ENCODE data around the gene PCDH9.

PCDH9 gene

DNA sequence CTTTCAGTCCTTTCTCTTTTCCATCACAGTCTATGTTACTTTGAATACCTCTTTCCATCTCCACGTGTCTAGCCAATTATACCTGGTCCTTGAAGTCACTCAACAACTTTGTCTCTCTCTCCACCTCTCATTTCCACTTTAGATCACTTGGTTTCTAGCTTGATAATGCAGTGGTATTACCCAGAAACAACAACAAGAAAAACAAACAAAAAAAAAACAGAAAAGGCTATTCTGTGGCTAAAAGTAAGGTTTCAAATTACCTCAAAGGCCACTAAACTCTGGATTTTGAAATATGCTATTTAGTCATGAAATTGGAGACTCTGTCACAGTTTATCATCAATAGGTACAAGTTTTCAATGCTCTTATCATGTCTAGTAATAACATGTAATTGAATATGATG is 184.8 kb downstream of the PCDH9 start:
- in situ Hi-C loops (cut with MboI; ENCODE audit: low sequenced_read_pairs) = no loop called here

DNA sequence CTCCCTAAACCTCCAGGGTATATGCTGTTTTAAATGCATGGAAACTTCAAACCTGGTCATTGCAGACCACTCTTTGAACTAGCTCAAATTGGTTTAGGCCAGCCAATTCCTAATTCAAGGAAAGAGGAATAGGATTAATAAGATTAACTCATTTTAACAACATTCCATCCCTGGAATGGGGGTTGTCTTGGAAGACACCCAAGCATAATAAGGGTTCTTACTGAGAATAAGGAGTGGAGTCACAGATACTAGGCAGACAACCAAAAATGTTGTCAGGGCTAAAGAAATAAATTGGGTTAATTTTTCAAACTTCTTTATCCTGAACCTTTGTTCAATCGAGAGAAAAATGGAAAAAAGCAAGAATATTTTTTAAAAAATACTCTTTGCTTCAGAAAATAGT is 186.2 kb downstream of the PCDH9 start:
- in situ Hi-C loops (cut with MboI; ENCODE audit: low sequenced_read_pairs) = no loop called here

DNA sequence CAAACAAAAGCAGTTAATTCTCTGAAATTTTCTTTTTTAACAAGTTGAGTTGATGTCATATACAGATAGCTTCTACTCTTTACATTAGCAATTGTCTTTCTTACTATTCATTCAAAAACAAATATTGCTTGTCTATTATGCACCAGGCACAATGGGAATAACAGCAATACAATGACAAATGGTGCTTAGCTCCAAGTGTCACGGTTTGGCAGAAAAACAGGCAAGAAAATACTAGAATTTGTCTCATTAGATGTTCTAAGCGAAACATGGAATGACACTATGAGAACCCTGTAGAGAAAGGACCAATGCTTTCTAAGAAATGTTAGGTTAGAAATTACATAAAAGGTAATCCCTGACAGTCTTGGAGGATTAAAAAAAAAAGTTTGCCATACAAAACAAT is 187.6 kb downstream of the PCDH9 start:
- in situ Hi-C loops (cut with MboI; ENCODE audit: low sequenced_read_pairs) = no loop called here

DNA sequence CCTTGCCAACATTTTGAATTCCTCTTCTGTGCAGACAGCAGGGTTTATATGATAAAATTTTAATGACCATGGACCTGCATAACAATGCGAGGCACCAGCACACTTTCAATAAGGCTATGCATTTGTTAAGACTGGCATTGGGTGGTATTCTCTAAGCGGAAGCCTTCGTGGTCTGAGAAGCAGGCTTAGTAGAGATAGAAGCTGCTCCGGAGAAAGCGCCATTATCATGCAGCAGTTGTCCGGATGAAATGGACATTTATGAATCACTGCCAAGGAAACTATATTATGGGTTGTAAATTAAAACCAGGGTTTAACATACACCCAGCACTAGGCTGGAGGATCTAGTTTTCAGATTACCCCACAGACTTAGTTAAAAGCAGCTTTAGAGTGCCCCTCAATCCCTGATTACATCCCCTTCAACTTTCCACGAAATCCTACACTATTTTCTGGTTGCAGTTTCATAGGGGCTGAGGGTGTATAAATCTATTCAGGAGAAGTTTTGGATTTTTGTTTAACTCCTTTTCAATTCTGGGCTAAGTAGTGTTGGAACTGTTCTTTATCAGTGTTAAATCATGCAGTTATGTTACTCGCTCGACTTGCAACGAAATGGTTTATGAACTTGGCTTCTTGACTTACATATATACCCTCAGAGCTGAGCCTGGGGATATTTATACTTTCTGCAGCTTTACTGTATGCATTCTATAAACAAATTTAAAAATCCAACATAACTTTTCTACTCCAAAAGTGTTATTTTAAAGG is 193.3 kb downstream of the PCDH9 start:
- in situ Hi-C loops (cut with MboI; ENCODE audit: low sequenced_read_pairs) = no loop called here

DNA sequence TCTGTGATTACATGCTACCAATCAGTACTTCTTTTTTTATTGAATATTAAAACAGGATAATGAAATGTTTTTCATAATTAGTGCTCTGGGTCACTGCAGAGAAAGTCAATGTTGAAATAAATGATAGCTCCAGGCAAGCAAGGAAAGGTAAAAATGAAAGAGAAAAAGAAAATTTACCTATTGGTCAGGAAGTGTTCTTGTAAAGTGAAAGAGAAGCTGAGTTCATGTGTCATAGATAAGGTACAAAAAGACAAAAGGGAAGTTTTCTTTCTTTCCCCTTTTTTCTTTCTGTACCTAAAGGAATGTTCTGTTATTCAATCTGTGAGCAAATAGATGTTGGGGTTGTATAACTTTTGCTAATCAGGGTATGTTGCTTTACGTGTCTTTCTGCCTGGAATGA is 197.0 kb downstream of the PCDH9 start:
- in situ Hi-C loops (cut with MboI; ENCODE audit: low sequenced_read_pairs) = no loop called here

DNA sequence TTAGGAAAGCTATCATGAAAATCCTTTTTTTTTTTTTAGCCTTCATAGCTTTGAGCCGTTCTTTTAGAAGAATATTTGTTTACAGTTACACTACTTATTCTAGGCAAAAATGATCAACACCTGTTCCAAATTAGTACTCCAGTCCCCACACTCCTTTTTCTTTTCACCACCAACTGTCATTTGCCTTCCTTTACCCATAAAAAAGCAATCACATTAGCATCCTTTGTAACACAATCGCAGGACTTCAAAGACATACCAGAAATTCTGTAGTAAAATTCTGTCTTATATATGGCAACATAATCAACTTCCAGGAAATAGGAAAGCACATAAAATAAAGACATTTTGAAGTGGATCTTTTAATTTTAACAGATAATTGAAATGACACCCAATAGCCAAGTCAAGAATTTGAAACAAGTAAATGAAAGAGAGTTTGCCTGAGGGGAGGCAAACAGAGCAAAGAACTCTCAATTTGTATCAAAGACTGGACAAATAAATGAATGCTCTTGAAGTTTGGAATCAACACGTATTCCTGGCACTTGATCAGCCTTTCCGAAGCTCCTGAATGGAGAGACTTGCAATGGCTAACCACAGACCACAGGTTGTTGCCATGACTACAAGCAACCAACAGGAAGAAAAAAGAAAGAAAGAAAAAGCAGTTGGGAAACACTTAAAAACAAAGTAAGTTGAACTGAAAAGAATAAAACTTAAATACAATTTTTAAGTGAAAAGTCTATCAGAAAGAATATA is 206.8 kb downstream of the PCDH9 start:
- in situ Hi-C loops (cut with MboI; ENCODE audit: low sequenced_read_pairs) = no loop called here

DNA sequence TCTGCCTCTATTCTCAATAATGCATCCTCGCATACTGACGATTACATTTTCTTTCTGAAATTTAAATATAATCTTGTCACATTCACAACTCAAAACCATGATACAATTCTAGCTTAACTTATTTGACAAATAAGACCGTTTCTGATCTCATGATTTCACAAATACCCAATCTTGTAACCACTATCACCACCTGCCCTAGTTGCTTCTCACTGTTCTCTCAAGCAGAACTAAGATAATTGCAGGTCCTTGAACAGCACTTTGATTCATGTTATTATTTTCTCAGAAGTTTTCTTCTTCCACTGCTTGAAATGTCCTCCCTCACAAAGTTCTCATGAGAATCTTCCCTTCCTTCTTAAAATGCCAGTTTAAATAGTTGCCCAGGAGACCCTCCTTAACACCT is 211.4 kb downstream of the PCDH9 start:
- in situ Hi-C loops (cut with MboI; ENCODE audit: low sequenced_read_pairs) = no loop called here

DNA sequence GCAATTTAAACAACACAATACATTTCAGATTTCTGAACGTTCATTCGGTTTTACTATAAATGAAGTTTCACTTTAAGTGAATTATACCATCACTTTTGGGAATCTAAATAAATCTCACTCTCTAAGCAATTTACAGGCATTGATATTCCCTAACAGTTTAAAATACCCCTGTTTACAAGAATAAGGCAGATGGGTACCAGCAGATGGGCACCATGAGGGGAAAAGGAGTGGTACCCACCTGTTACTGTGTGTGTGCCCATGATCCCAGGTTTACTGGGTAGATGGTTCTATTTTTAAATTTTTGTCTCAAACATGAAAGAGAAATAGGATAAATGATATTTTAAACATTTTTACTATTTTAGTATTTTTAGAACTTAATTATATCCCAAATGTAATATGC is 212.9 kb downstream of the PCDH9 start:
- in situ Hi-C loops (cut with MboI; ENCODE audit: low sequenced_read_pairs) = no loop called here

DNA sequence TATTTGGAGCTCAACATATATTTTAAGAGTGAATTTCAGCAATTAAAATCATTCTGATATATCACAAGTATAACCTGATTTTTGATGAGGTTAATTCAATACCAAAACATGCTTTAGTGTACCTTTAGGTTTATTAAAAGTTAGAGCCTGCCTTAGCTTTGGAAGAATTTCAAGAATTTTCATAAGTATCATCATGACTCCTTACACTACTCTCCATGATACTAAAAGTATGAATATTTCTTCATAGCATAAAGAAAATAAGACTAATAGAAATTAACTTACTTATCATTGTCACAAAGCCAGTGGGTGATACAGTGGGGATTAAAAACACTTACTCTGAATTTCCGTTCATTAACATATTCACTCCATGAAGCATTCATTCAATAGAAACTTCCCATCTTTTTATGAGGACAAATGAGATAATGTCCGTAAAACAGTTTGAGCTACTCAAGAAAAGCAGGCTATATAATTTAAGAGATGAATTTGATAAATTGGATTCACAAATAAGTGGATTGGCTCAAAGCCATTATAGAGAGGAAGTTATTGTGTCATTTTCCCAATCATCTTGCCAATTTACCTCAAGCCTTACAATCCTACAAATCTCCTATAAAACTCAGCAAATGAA is 214.0 kb downstream of the PCDH9 start:
- in situ Hi-C loops (cut with MboI; ENCODE audit: low sequenced_read_pairs) = no loop called here

DNA sequence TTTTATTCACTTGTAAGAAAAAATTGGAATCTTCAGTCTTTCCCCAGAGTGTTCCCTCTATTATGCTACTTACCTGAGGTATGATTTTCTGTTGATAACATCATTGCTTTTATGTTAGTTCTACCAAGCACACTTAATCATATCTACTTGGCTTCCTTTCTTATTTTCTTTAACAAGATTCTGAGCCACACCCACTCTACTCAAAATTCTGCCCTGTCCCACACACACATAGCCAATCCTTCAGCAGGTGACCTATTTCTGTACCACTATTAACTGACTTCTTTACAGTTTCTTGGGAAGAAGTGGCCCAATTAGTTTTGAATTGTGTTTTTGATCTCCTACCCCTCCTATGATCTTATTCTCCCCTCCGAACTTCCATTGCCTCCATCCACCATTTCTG is 215.7 kb downstream of the PCDH9 start:
- in situ Hi-C loops (cut with MboI; ENCODE audit: low sequenced_read_pairs) = no loop called here

DNA sequence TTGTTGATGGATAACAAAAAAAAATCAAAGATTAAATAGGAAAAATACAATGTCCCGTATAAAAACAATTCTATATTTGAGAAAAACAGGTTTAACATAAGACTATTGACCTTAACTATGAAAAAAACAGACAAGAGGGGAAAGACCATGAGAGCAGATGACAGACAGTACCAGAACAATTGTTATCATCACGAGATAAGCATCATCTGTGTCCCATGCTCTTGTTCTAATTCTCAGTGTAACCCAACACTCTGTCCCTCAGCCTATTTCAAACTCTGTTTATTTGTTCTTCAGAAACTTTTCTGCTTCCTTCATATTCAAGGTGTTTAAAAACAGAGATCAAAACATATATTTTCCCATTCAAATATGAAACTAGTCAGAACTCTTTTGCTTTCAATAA is 216.4 kb downstream of the PCDH9 start:
- in situ Hi-C loops (cut with MboI; ENCODE audit: low sequenced_read_pairs) = no loop called here

DNA sequence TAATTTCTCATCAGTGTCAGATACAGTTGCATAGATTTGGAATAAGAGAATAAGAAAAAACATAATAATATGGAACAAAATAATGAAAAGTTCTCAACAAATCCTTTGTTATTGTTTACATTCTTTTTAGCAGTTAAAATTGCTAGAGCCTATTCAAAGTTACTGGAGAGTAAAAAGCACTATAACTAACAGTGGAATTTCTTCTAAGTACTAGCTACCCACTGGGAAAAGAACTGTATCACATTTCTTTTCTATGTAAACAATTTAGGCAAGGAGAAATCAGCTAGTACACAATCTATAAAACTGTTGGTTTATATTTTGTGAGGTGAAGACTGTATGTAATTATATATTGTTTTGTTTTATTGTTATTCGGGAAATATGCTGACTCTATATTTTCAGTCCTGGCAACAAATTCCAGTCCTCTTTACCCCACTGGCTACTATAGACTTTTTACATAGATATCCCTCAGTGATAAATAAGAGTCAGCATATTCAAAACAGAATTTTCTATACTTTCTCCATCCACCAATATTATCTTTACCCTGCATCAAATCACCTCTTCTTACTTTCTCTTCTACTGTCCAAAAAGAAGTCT is 222.0 kb downstream of the PCDH9 start:
- in situ Hi-C loops (cut with MboI; ENCODE audit: low sequenced_read_pairs) = no loop called here

DNA sequence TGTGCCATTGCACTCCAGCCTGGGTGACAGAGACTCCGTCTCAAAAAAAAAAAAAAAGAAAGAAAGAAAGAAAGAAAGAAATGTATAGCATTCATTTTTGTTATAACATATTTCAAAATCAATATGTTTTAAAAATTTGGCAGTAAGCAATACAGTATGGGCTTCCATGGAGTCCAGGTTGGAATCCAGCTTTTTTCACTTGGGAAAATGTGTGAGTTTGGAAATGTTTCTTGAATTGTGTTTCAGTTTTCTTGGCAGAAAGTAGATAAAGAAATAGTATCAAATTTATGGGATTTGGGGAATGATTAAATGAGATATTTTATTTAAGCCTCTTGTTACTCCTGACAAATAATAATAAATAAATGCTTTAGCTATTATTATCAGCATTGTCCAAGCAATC is 225.6 kb downstream of the PCDH9 start:
- in situ Hi-C loops (cut with MboI; ENCODE audit: low sequenced_read_pairs) = no loop called here

DNA sequence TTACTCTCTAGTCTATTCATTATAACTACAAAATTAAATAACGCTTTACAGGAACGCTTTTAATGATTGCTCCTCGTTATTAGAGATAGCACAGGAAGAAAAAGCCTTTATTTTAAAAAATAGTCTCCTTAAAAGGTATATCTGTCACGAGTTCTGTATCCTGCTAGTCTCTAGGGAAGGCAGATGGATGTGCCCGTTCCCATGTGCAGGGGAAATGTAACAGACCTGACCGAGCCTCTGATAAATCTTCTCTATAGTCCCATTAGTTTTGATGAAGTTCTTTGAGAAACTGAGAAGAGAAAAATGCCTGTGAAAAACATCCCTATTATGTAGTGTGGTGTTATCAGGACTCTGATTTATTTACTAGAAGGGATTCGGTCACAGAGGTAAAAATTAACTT is 226.4 kb downstream of the PCDH9 start:
- in situ Hi-C loops (cut with MboI; ENCODE audit: low sequenced_read_pairs) = no loop called here

DNA sequence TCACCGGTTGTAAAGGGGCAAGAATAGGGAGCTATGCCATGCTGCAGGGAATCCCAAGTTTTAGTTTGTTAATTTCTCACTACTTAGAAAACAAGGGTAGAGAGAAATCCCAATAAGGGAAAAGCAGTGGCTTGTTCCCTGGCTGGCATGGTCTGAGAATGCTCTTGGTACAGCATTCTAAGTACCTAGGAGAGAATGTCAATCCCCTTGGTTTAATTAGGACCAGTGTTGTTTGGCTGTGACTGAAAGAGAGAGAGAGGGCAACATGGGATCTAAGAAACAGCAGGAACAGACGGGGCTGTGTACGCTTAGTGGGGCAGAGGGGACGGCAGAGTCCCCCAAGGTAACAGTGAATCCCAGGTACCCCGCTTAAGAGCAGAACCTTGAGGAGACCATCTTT is 228.8 kb downstream of the PCDH9 start:
- in situ Hi-C loops (cut with MboI; ENCODE audit: low sequenced_read_pairs) = no loop called here

DNA sequence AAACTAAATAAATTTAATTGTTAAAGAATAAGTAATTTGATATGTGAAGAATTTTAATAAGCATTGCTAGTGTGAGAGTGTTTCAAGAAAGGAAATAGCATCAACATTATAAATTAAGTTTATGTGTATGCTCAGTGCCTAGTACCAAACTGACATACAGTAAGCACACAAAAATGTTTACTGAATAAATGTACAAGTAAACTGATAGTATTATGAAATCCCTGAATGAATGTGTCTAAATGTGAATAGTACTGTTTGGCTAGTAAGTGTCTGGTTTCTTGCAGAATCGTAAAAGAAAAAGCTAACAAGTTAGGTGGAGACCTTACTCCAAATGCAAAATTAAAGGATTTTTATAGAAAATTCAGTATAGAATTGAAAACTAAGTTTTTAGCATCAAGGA is 233.6 kb downstream of the PCDH9 start:
- in situ Hi-C loops (cut with MboI; ENCODE audit: low sequenced_read_pairs) = no loop called here

DNA sequence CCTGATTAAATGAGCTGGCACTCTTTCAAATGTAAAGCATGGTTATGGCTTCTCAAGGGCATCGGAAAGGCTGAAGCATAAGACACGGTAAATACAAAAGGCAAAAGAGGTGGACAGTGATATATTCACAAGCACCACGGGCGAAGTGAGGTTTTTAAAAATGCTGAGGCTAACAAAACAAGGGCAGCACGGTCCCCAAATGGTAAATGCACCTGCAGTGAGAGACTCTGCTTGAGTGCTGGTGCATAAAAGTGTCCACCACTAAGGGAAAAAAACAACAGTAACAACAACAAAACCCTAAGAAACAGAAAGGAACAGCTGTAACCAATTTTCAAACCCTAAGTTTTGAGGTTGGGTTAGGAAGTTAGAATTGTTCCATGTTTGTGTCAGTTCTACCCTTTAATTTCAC is 234.9 kb downstream of the PCDH9 start:
- in situ Hi-C loops (cut with MboI; ENCODE audit: low sequenced_read_pairs) = no loop called here

DNA sequence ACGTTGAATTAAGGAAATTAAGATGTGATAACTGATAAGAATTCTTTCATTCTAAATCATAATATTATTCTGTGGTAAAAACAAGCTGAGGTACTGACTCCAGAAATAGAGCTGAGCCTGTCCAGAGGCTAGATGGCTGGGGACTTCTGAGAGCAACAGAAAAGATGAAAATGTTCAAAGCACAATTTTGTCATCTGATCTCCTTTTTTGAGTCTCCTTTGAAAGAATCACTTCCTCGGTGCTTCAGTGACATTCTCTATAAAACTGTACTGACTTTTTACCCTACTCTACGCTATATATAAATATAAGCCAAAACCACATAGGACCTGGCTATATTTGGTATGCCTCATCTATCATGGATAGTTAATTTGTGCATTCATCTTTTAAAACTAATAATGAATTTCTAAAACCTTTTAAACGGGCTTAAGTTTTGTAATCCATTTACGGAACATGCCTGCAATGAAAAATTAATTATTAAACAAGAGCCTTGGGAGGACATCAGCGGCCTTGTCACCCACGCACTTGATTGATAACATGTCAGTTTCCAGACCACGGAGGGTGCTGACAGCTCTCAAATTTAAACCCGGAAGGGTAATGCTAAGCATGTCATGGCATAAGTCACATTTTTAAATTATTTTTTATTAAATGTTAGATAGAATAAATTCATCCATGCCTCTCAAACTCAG is 235.5 kb downstream of the PCDH9 start:
- in situ Hi-C loops (cut with MboI; ENCODE audit: low sequenced_read_pairs) = no loop called here

DNA sequence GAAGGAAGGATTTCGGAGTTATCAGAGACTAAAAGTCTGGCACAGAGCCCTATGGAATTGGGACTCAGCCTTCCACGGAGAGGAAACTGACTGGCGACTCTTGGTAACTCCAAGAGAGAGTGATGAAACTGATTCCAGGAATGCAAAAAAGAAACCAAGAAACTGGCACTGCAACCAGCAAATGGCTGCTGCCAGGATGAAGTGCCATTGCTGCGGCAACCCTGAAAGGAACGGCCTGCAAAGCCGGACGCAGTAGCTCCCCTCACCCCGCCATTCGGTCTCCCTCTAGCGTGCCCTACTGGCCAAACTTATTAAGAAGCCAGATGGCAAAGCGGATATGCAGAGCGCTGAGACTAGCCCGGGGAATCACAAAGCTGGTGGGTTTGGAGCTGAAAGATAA is 236.0 kb downstream of the PCDH9 start:
- in situ Hi-C loops (cut with MboI; ENCODE audit: low sequenced_read_pairs) = no loop called here

DNA sequence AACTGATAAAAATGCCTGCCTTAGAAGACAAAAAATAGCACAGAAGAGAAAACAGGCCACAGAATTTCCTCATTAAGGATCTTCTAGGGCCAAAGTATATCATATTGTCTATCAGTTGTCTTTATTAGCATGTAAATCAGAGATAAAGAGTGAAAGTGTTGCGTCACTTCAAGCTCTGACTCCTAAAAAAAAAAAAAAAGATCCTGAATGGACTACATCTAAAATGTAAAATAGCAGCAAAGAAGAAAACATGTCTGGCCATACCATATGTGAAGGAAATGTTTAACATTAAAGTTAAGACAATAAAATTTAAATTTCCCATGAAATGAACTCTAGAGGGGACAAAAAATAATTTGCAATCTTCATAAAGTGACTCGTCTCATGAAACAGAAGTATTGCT is 237.4 kb downstream of the PCDH9 start:
- in situ Hi-C loops (cut with MboI; ENCODE audit: low sequenced_read_pairs) = no loop called here

DNA sequence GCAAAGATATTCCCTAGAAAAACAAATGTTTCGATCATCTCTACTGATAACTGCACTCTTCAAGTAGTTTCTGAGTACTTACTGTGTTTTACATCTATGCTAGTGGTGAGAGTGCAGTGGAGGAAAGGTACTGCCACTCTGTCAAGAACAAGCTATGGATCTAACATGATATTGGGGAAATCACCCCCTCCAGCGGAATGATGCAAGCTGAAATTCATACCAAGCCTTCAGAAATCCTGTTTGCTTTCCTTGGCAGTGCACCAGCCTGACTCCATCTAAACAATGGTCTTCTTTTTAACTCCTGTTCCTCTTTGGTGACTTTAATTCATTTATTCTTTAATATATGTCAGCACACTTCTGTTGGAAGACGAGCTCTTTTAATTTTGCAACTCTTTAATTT is 238.0 kb downstream of the PCDH9 start:
- in situ Hi-C loops (cut with MboI; ENCODE audit: low sequenced_read_pairs) = no loop called here
